Left renal cortex interstitium (tissue), 4 donors: ENCODE data around the gene SDHAF3. TPM values are rescaled to one million over a fixed set of nuclear protein-coding genes. Genes with fewer than 3 reads are reported as not detected.
"Not testable (repeated sequence)": the region's sequence is repeated elsewhere in the genome, so short reads cannot be mapped to it uniquely, and the experiment has no call there.

ENCODE experiments used
- DNase-seq, 4 donors: peaks; one replicate each; pipeline ENCODE4 v3.0.0-alpha.2; 2013; ENCODE audit warnings: low read depth in 4 of 4, low spot score in 2 of 4, missing footprints in 1 of 4
- polyA plus RNA-seq, 4 donors: library from polyadenylated mRNA; unstranded; fragments of 120-200 nt; gene quantifications; one replicate each; pipeline ENCODE4 v1.2.1, GENCODE V29; 2013; ENCODE audit not compliant: insufficient read length in 4 of 4

The SDHAF3 gene
- 10 to 100 TPM; 39.8 to 52.5 (median 46.1) TPM for polyA plus RNA-seq

GRCh38 chr7:97117372-97118188 is at the start of gene SDHAF3:
SDHAF3 (plus strand) TSS chr7:97117698; CDS start chr7:97117724, 26 bp downstream.
- DNase-seq = peak; percentile 89 to 95 (median 92)

- DNase-seq = not testable (repeated sequence)
Observed at GRCh38 chr7:97072025-97072424, 45.5 kb upstream of the SDHAF3 start.

GRCh38 chr7:97075928-97076327 is 41.6 kb upstream of the SDHAF3 start:
- DNase-seq = no peak

GRCh38 chr7:97078023-97078969 is 39.2 kb upstream of the SDHAF3 start:
- DNase-seq = no peak

GRCh38 chr7:97079300-97079699 is 38.2 kb upstream of the SDHAF3 start:
- no peak for DNase-seq

- no peak for DNase-seq
Observed at GRCh38 chr7:97081521-97082300, 35.8 kb upstream of the SDHAF3 start.

- DNase-seq = no peak
Observed at GRCh38 chr7:97088364-97088763, 29.1 kb upstream of the SDHAF3 start.

GRCh38 chr7:97089771-97090170 is 27.7 kb upstream of the SDHAF3 start:
- no peak for DNase-seq

- no peak for DNase-seq
Observed at GRCh38 chr7:97090761-97091353, 26.6 kb upstream of the SDHAF3 start.

GRCh38 chr7:97094284-97094930 is 23.1 kb upstream of the SDHAF3 start:
- no peak for DNase-seq

- DNase-seq = no peak
Observed at GRCh38 chr7:97096037-97096436, 21.5 kb upstream of the SDHAF3 start.

GRCh38 chr7:97096661-97097060 is 20.8 kb upstream of the SDHAF3 start:
- no peak for DNase-seq

- peak in 3 of 4 donors; percentile 42 to 70 (median 68) for DNase-seq
Observed at GRCh38 chr7:97104719-97105238, 12.7 kb upstream of the SDHAF3 start.

- no peak for DNase-seq
Observed at GRCh38 chr7:97107192-97107800, 10.2 kb upstream of the SDHAF3 start.

GRCh38 chr7:97116308-97116707 is 1.2 kb upstream of the SDHAF3 start:
- no peak for DNase-seq

GRCh38 chr7:97117035-97117371 is 495 bp upstream of the SDHAF3 start:
- DNase-seq = no peak

- DNase-seq = no peak
Observed at GRCh38 chr7:97118306-97118917, 914 bp downstream of the SDHAF3 start.

GRCh38 chr7:97119747-97120146 is 2.2 kb downstream of the SDHAF3 start:
- DNase-seq = no peak
